Kidney capillary endothelial cell (primary cell): ENCODE data around the gene N4BP3.
A peak's percentile ranks its signal among the peaks of the same experiment; 100 is the strongest.
"Not testable (repeated sequence)": the region's sequence is repeated elsewhere in the genome, so short reads cannot be mapped to it uniquely, and the experiment has no call there.

Experiments used
- DNase-seq: peaks from one replicate; pipeline ENCODE4 v3.0.0-alpha.2; 2018; ENCODE audit warnings: low spot score

The N4BP3 gene, protein sequence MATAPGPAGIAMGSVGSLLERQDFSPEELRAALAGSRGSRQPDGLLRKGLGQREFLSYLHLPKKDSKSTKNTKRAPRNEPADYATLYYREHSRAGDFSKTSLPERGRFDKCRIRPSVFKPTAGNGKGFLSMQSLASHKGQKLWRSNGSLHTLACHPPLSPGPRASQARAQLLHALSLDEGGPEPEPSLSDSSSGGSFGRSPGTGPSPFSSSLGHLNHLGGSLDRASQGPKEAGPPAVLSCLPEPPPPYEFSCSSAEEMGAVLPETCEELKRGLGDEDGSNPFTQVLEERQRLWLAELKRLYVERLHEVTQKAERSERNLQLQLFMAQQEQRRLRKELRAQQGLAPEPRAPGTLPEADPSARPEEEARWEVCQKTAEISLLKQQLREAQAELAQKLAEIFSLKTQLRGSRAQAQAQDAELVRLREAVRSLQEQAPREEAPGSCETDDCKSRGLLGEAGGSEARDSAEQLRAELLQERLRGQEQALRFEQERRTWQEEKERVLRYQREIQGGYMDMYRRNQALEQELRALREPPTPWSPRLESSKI

DNA sequence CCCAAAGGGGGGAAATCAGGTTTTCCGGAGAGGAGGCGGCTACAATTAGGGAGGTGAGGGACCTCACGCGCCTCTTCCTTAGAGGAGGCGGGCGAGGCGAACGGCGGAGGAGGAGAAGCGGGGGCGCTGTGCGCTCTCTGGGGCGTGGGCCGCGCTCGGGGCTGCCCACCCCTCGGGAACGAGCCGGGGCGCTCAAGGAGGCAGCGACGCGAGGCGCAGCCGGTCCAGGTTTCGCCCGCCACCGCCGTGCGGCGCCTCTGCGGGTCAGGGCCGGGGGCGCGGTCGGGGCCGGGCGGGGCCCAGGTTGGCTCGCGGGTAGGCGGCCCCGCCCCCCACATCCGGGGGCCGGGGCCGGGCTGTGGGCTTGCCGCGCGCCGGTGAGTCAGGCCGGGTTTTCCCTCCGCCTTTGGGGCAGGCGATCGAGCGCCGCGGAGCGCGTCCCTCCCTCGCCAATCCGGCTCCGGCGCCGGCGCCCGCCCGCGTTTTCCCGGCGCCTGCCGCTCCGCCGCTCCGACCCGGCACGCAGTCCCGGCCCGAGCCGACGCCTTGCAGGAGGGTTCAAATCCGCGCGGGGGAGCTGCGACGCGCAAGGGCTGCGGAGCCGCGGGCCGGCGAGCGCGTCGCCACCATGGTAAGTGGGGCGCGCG is at the start of gene N4BP3:
N4BP3 (plus strand) TSS at position 392 of the 647 bp plus-strand sequence. CDS start 6,052 bp downstream, outside the sequence.
- peak; percentile 70 for DNase-seq

DNA sequence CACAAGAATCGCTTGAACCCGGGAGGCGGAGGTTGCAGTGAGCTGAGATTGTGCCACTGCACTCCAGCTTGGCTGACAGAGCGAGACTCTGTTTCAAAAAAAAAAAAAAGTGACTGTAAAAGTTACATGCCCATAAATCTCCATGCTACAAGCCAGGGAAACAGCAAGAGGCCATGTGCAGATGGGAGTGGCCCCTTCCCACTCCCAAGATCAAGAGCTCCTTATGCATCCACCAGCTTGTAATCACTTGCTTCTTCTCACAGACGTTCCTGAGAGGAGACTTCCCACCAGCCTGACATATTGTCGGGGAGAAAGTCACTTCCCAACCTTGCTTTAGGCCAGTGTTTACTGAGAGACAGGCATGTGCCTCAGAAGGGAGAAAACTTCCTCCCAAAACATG is 45.6 kb upstream of the N4BP3 start:
- DNase-seq, result no peak

DNA sequence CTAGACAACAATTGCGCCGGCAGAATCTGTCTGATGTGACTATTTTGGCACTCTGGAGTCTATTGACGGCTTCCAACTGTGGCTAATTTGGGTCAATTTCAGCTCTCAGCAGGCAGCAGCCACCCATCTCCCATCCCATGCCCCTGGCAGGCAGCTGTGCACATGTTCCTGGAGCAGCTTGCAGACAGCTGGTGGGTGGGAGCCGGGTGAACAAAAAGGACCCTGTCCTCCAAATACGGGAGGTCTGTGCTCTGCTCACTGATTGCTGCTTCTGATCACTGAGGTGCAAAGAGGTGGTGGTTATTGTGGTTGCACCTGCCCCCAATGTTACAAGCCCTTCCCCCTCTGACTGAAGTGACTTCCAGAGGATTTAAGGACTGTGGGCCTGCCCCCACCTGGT is 45.0 kb upstream of the N4BP3 start:
- no peak for DNase-seq

DNA sequence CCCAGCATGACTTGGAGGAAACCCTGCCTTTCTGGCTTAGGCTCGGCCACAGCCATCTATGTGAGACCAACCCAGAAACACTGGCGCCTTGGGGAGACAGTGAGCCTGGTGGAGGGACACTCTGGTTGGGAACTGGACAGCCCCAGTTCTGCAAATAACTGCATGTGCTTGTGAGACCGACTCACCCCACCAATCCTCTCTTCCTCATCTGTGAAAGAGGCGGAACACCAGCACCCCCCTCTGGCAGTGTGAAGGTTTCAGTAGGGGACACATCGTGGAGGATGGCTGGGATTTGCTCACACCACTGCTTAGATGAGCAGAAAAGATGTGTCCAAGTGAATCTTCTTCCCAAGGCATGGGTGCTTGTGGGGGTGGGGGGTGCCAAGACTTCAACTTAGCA is 43.4 kb upstream of the N4BP3 start:
- DNase-seq, result peak; percentile 23

DNA sequence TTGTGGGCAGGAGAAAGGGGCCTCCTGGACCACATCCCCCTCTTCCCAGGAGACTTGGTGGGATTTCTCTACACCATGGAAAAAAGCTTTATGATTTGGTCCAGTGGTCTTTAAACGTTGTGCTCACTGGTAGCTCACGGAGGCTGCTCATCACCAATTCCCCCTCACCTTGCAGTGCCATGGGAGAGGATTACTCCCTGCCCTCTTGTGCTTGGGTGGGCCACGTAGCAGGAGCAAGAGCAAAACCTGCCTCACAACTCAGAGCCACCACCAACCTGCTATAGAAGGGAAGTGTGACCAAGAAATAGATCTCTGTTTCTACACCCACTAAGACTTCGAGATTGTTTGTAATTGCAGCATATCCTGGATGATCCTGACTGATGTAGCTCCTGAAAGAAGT is 42.2 kb upstream of the N4BP3 start:
- no peak for DNase-seq

DNA sequence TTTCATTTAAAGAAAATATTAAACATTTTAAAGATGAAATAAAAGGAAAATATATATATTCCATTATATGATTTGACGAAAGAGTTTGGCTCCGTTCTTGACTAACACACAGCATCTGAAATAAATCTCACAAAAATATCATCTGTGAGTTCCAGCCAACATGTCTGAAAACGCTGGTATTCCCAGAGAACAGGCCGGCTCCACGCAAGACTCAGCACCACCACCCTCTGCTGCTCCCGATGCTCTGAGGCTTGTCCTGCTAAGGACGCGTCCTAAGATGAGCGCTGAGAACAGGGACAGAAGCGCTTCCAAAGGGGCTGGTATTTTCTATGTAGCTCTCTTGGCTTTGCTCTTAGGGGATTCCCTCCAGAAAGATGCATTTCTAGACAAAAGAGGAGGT is 40.6 kb upstream of the N4BP3 start:
- no peak for DNase-seq

DNA sequence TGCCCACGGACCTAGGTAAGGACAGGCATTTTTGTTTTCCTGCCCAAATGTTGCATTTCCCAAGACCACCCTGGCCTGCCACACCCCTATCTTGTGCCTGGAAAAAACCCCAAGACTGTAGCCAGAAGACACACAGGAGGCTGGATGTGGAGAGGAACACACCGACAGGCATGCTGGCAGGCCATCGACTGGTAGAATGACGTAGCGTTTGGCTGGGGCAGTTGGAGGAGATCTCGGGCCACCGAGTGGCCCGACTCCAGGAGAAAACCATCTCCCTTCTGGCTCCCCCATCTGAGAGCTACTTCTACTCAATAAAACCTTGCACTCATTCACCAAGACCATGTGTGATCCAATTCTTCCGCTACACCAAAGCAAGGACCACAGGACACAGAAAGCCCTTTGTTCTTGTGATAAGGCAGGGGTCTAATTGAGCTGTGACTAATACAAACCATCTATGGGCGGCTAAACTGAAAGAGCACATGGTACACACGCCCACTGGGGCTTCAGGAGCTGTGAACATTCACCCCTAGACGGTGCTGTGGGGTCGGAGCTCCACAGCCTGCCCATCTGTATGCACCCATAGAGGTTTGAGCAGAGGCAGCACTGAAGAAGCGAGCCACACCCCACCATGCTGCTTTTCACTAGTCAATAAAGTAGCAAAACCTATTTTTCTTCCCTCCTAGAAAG is 38.9 kb upstream of the N4BP3 start:
- DNase-seq, result no peak

DNA sequence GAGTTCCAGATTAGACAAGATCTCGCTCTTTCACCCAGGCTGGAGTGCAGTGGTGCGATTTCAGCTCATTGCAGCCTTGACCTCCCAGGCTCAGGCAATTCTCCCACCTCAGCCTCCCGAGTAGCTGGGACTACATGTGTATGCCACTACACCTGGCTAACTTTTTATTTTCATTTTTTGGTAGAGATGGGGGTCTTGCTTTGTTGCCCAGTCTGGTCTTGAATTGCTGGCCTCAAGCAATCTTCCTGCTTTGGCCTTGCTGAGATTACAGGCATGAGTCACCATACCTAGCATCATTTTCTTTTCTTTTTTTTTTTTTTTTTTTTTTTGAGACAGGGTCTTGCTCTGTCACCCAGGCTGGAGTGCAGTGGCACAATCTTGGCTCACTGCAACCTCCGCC is 36.4 kb upstream of the N4BP3 start:
- not testable (repeated sequence) for DNase-seq

DNA sequence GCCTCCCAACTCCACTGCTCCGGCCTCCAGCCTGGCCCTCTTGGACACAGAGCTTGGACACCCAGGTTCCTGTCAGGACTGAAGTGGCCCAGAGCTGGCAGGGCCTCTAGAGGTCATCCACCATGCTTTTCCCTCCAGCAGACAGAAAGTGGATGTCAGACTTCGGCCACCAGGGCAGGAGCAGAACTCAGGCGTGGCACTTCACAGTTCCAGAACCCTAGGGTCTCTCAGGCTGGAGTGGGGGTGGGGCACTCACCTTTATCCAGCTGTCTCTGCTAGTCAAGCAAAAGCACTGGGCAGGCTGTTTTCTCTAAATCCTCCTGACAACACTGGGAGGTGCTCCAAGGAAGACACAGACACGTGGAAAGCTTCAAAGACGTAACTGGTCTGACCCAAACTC is 35.6 kb upstream of the N4BP3 start:
- no peak for DNase-seq

DNA sequence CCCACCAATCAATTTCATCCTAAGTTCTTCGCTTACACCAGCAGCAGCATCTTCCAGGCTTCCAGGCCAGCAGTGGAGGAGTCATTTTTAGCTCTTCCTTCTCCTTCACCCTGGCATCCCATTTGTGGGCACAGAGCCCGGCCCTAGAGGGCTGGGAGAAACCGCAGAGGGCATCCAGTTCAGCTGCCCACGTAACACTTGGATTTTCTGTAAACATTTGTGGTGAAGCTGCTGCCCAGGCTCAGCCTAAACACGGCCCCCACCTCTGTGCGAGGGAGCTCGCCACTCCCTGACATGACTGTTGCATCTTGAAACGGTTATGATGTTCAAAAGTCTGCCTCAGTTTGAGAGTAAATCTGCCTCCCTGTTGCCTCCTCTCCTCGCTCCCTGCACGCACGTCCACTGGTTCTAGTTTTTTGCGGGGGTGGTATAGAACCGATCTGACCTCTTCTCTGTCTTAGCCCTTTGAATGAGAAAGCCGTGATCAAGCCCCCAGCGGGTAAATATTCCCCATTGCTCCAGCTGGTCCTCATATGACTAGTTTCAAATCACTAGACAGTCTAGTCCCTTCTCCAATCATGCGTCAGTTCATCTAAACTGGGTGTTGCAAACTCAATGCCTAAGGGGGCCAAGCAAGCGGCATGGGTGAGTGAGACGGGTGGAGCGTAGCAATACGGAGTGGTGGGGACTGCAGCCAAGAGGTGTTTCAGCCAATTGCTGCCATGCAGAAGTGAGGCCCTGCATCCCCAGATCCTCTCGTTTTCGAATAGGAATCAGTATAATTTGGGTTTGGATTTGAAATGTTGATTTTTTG is 34.9 kb upstream of the N4BP3 start:
- no peak for DNase-seq

DNA sequence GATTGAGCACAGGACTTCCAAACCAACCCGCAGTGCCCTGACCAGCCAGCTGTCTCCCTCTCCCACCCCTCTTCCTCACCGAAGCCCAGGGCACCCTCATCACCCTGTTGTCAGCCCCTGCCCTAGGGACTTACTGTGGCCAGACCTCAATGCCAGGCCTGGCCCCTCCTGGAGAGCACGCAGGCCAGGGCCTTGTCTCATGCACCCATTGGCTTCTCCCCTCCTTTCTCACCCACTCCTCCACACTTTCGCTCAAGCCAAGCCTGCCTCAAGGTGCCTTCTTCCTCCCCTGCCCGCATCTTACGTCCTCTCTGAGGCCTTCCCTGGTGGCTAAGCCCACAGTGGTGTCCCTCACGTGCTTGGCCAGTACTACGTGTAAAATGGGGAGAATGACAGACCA is 33.3 kb upstream of the N4BP3 start:
- no peak for DNase-seq

DNA sequence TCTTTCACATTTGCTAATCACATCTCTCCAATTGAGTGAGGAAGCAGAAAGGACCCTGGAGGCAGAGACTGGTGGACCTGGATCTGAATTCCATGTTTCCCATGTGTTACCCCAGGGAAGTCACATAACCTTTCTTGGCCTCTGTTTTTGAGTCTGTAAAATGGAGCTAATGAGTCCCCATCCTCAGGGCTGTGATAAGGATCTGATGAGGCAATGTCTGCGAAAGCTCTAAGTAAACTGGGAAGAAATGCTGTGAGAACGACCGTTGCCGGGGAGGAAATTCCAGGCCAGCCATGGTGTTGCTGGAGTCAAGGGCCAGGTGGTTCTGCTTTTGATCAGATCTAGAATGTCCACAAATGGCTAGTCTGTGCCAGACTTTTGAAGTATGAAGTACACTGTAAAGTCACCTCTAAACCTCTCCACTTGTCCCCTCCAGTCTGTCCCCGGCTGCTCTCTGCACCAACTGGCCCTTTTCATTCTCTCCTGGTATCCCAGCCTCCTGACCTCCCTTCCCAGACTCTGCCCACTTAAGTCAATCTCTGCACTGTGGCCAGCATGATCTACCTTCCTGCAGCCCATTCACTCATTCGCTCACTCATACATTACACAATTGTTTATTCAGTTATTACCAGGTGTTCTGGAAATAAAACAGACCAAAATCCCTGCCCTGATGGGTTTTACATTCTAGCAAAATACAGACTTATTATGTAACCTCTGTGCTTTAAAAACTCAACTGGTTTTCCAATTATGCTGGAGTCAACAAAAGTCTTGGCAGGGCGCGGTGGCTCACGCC is 32.5 kb upstream of the N4BP3 start:
- no peak for DNase-seq

DNA sequence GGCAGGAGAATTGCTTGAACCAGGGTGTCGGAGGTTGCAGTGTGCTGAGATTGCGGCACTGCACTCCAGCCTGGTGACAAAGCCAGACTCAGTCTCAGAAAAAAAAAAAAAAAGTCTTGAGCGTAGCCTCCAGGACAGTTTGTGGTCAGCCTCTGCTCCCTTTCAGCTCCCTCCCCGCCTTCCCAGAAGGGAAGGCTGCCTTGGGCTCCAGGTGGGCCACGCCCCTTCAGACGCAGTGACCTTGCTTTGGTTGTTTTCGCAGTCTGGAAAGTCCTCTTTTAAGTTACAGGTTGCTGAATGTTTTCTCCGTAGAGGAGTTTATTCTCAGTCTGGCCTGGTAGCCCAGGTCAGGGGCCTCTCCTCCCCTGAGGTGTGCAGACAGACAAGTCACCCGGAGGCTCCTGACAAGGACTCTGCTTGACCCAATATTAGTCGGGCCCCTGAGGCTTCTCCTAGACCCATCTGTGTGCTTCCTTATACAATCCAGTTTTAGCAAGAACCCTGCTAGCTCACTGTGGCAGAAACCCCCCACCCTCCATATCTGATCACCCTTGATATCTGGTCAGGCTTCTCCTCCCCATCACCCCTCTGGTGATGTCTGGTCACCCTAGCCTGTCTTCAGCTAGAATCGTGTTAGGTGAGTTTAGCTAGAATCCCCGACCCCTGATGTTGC is 31.6 kb upstream of the N4BP3 start:
- DNase-seq, result no peak

DNA sequence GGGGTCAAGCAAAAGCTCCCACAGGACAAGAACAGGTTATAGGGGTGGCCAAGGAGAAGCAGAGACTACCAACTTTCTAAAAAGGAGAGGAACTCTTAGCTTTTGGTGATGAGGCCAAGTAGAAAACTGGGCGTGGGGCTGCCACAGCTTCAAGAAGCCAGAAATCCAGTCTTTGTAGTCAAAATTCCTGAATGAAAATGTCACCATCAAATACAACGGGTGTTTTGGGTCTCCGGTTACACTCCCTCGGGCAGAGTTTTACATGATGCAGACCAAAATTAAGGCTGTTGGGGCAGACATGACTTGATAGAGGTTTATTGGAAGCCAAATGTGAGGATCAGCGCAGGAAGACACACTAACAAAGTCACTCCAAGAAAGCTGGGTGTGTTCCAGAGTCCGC is 29.4 kb upstream of the N4BP3 start:
- no peak for DNase-seq

DNA sequence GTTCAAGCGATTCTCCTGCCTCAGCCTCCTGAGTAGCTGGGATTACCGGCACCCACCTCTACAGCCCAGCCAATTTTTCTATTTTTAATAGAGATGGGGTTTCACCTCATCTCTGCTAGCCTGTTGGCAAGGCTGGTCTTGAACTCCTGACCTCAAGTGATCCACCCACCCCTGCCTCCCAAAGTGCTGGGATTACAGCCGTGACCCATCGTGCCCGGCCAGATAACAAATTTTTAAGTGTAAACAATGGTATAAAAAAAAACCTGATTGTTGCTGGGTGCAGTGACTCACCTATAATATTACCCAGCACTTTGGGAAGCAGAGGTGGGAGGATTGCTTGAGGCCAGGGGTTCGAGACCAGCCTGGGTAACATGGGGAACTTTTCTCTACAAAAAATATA is 28.0 kb upstream of the N4BP3 start:
- DNase-seq, result no peak

DNA sequence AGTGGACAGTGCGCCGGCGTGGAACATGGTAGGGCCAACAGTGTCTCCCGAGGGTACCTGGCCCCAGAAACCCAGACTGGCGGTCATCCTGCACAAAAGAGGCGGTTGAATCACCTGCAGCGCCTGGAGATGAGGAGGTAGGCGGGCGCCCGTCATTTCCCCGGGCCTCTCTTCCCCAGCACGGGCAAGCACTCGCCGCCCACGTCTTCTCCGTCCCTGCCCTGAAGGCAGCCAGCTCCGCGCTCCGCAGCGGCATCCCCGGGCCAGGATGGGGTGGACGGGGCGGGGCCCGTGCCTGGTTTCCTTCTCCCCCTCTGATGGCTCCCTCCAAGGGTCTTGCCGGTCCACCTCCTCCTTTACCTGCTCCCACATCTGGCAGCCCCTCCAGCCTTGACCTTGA is 27.1 kb upstream of the N4BP3 start:
- no peak for DNase-seq

DNA sequence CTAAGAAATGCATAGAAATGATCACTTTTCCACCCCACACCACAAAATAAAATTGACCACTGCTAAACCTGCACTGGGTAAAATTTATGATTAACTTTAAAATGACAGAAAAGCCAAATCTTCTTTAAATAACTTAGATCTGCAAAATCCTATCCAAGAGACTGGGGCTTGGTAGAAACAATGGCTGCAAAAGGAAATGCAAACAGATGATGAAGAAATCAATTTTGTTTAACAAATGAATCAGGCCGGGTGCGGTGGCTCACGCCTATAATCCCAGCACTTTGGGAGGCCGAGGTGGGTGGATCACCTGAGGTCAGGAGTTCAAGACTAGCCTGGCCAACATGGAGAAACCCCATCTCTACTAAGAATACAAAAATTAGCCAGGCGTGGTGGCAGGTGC is 26.1 kb upstream of the N4BP3 start:
- DNase-seq, result not testable (repeated sequence)

DNA sequence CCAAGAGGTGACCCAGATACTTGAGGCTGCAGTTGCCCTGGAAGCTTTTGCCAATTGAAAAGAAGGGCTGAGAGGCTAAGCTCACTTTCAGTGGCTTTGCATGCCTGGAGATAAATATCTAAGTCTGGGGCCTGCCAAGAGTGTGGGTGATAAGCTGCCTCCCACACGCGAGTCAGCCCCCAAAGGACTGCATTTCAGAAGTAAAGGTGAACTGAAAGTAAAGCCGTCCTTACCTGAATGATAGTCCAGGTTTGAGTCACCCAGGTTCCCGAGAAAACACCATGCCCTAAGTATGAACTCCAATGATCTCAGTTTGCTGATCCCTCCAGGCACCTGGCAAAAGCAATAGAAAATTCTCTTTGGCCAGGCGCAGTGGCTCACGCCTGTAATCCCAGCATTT is 22.5 kb upstream of the N4BP3 start:
- no peak for DNase-seq

DNA sequence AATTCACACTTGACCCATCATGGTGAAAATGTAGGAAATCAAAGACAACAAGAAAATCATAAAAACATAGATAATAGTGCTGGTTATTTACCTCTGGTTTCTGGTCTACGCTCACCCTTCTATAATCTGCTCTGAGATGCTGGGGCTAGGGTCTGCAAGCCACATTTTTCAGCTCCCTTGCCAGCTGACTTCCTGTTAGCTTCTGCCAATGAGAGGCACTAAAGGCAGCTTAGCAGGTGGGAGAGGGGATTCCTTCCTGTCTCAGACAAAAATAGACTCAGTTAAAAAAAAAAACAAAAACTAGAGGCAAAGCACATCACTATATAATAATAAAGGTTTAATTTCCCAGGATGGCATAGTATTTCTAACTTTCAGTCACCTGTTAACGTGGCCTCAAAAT is 20.2 kb upstream of the N4BP3 start:
- DNase-seq, result no peak

DNA sequence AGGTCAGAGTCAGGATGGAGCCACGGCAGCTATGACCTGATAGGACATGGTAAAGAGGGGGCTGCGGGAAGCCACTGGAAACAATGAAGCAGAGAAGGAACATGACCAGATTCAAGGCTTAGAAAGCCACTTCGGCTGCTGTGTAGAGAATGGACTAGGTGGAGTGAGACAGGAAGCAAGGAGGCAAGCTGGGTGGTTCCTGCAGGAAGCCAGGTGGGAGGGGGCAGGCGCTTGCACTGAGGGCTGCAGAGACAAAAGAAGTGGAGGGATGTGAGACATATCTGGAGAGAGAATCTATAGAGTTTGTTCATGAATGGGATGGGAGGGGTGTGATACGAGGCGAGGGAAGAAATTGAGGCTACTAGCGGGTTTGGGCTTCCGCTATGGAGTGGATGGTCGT is 19.0 kb upstream of the N4BP3 start:
- no peak for DNase-seq

DNA sequence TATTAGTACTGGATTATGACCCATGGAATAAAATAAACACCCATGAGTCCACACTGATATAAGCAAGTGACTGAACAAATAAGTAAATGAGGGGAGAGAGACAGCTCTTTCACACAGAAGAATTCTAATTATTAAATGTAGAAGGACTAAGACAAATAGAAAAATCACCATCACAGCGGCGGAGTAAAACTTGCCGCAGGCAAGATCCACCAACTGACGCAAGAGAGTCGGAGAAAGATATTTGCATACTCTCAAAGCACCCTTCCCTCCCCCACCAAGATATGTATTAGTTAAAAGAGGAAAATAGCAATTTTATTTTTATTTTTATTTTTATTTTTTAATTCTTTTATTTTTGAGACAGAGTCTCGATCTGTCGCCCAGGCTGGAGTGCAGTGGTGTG is 14.6 kb upstream of the N4BP3 start:
- no peak for DNase-seq
